ENCODE measurements around the gene PARD3. TPM values are rescaled to one million over a fixed set of nuclear protein-coding genes. Genes with fewer than 3 reads are reported as not detected.
A peak's percentile ranks its signal among the peaks of the same experiment; 100 is the strongest.

PARD3 gene
- total RNA-seq, 1 experiment from 2014 or later, result 154 TPM

DNA sequence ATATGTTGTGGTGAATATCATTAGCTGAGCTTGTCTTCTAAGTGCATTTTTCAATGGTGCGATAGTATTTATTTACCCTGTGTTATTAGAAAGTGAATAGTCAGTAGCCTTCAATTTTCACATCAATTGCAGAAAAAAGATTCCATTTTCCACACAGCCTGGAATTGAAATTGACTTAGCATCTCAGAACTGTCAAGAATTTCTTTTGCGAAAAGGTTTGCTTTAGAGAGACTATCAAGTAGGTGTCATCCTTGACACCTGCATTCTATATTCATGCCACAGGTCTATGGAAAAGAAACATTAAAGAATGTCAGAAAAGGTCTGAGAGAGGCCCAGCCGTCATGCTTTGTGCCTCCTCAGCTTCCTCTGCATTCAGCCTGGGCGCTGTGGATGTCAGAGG lies 504.9 kb downstream of the PARD3 start:
- H3F3A ChIP-seq (ENCODE audit: low read length, unreplicated experiment), result no peaks in the 10 kb centered on the region
- H3K27ac ChIP-seq (ENCODE audit: low read length), result no peak overlapping the region
- BruUV-seq (replicated peaks), result no TSS peak
- intact Hi-C loops (cut with micrococcal nuclease), result no loop called here
- H3K79me2 ChIP-seq (ENCODE audit: low read length), result no peaks in the 10 kb centered on the region
- no peaks in the 10 kb centered on the region for H3K36me3 ChIP-seq (ENCODE audit: low read depth, low read length)
- no peaks in the 10 kb centered on the region for H3K27me3 ChIP-seq (ENCODE audit: low read length)
- ATAC-seq, result no peak
- no peaks in the 10 kb centered on the region for H4K20me1 ChIP-seq (ENCODE audit: low read length)
- CTCF ChIA-PET, result no interaction called here
- H3K9ac ChIP-seq (ENCODE audit: low read length), result no peak overlapping the region
- H3K4me1 ChIP-seq (ENCODE audit: insufficient read depth, low read length), result no peaks in the 10 kb centered on the region
- TF ChIP-seq EZH2phosphoT487 (IDR thresholded peaks at IDR 0.05; ENCODE audit: borderline replicate concordance, low read length) (no peak), EZH2 (IDR thresholded peaks at IDR 0.05; ENCODE audit: low read length, unreplicated experiment) (no peak)
- DNase-seq, result no peak
- no peaks in the 10 kb centered on the region for H3K9me2 ChIP-seq (replicated peaks; ENCODE audit: low read length)
- H3K9me3 ChIP-seq (ENCODE audit: low read length), result no peaks in the 10 kb centered on the region
- no peak overlapping the region for H3K4me2 ChIP-seq (ENCODE audit: low read length)
- H2AFZ ChIP-seq (ENCODE audit: low read length), result no peak overlapping the region
- POLR2A ChIA-PET (ENCODE audit: unreplicated experiment), result no interaction called here
- no peak overlapping the region for H3K4me3 ChIP-seq (ENCODE audit: low read length)

- Histone ChIP-seq H2AFZ (ENCODE audit: low read length) (no peak overlapping the region), H3F3A (ENCODE audit: low read length, unreplicated experiment) (no peaks in the 10 kb centered on the region), H3K4me3 (ENCODE audit: low read length) (no peak overlapping the region), H3K9ac (ENCODE audit: low read length) (no peak overlapping the region), H3K27me3 (ENCODE audit: low read length) (no peaks in the 10 kb centered on the region), H3K4me2 (ENCODE audit: low read length) (no peak overlapping the region), H3K79me2 (ENCODE audit: low read length) (no peaks in the 10 kb centered on the region), H3K36me3 (ENCODE audit: low read depth, low read length) (no peaks in the 10 kb centered on the region), H3K9me2 (replicated peaks; ENCODE audit: low read length) (no peaks in the 10 kb centered on the region), H3K4me1 (ENCODE audit: insufficient read depth, low read length) (no peaks in the 10 kb centered on the region), H3K9me3 (ENCODE audit: low read length) (no peaks in the 10 kb centered on the region), H3K27ac (ENCODE audit: low read length) (no peak overlapping the region), H4K20me1 (ENCODE audit: low read length) (no peaks in the 10 kb centered on the region)
- intact Hi-C loops (cut with micrococcal nuclease), result no loop called here
- DNase-seq, result peak; percentile 70
- BruUV-seq (replicated peaks), result no TSS peak
- peak; percentile 55 for ATAC-seq
- POLR2A ChIA-PET (ENCODE audit: unreplicated experiment), result no interaction called here
- CTCF ChIA-PET, result no interaction called here
- no peak for TF ChIP-seq EZH2phosphoT487 (IDR thresholded peaks at IDR 0.05; ENCODE audit: borderline replicate concordance, low read length)
- TF ChIP-seq EZH2 (IDR thresholded peaks at IDR 0.05; ENCODE audit: low read length, unreplicated experiment), result no peak
- TF ChIP-seq CTCF (conservative IDR thresholded peaks at IDR 0.05; ENCODE audit: low read depth, low read length), result peak; percentile 75
These were observed 509.9 kb downstream of the PARD3 start for GRCh38 chr10:34305189-34305588.

DNA sequence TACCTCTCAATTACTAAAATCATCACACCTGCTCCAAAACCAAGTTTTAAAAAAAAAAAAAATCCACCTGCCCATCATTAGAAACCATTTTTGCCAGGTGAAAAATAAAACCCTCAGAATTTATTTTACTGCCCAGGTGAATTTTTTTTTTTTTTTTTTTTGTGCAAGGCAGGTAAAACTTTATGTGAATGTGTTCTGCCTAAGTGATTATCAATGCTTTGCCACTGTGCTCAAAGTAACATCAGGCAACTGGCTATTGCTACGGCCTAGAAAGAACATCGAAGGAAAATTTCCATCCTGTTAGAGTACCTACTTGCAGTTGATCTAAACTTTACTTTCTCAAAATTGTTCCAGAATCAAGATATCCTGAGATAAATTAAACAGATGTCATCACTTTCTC lies 512.1 kb downstream of the PARD3 start:
- DNase-seq (no peak), ATAC-seq (no peak)
- H4K20me1 ChIP-seq (ENCODE audit: low read length), result no peaks in the 10 kb centered on the region
- POLR2A ChIA-PET (ENCODE audit: unreplicated experiment), result interaction anchor here (0.6 kb wide), 1 partner anchor 273 kb away, joined by 4 read pairs; no protein-coding TSS in a partner anchor
- no peaks in the 10 kb centered on the region for H3K36me3 ChIP-seq (ENCODE audit: low read depth, low read length)
- H3K9me2 ChIP-seq (replicated peaks; ENCODE audit: low read length), result no peaks in the 10 kb centered on the region
- no peak overlapping the region for H2AFZ ChIP-seq (ENCODE audit: low read length)
- no peak for TF ChIP-seq EZH2phosphoT487 (IDR thresholded peaks at IDR 0.05; ENCODE audit: borderline replicate concordance, low read length)
- no peak for TF ChIP-seq EZH2 (IDR thresholded peaks at IDR 0.05; ENCODE audit: low read length, unreplicated experiment)
- no peak for TF ChIP-seq CTCF (conservative IDR thresholded peaks at IDR 0.05; ENCODE audit: low read depth, low read length)
- no peak overlapping the region for H3K9ac ChIP-seq (ENCODE audit: low read length)
- BruUV-seq (replicated peaks), result no TSS peak
- CTCF ChIA-PET, result interaction anchor here (0.7 kb wide), 1 partner anchor 600 kb away, joined by 5 read pairs; no protein-coding TSS in a partner anchor
- no peak overlapping the region for H3K4me2 ChIP-seq (ENCODE audit: low read length)
- H3K79me2 ChIP-seq (ENCODE audit: low read length), result no peaks in the 10 kb centered on the region
- no peak overlapping the region for H3K4me3 ChIP-seq (ENCODE audit: low read length)
- H3K9me3 ChIP-seq (ENCODE audit: low read length), result no peaks in the 10 kb centered on the region
- H3K4me1 ChIP-seq (ENCODE audit: insufficient read depth, low read length), result peaks cover 12% of the 10 kb centered on the region; the same call in 1 of the 2 replicates
- H3F3A ChIP-seq (ENCODE audit: low read length, unreplicated experiment), result no peaks in the 10 kb centered on the region
- no peaks in the 10 kb centered on the region for H3K27me3 ChIP-seq (ENCODE audit: low read length)
- no peak overlapping the region for H3K27ac ChIP-seq (ENCODE audit: low read length)
- intact Hi-C loops (cut with micrococcal nuclease), result no loop called here
